Amniotic epithelial cell (primary cell): ENCODE data around the gene GAK.
A peak's percentile ranks its signal among the peaks of the same experiment; 100 is the strongest.
"Not testable (repeated sequence)": the region's sequence is repeated elsewhere in the genome, so short reads cannot be mapped to it uniquely, and the experiment has no call there.

Source experiments
- DNase-seq: peaks from one replicate; pipeline ENCODE4 v3.0.0-alpha.2; 2010; ENCODE audit warnings: low read depth

GAK gene

GRCh38 chr4:926538-926937, 5.6 kb downstream of the GAK start:
- DNase-seq, result peak; percentile 15

GRCh38 chr4:925771-926500, 6.2 kb downstream of the GAK start:
- DNase-seq, result peak; percentile 21

GRCh38 chr4:925171-925570, 6.9 kb downstream of the GAK start:
- DNase-seq, result no peak

GRCh38 chr4:924107-925096, 7.7 kb downstream of the GAK start:
- peak; percentile 12 for DNase-seq

- DNase-seq, result no peak
These were observed 10.2 kb downstream of the GAK start for GRCh38 chr4:921830-922331.

- not testable (repeated sequence) for DNase-seq
These were observed 13.0 kb downstream of the GAK start for GRCh38 chr4:919004-919680.

GRCh38 chr4:918591-918990, 13.5 kb downstream of the GAK start:
- DNase-seq, result not testable (repeated sequence)

GRCh38 chr4:917992-918391, 14.1 kb downstream of the GAK start:
- no peak for DNase-seq

- DNase-seq, result no peak
These were observed 14.7 kb downstream of the GAK start for GRCh38 chr4:917466-917865.

GRCh38 chr4:915595-915994, 16.5 kb downstream of the GAK start:
- peak; percentile 19 for DNase-seq

- no peak for DNase-seq
These were observed 17.1 kb downstream of the GAK start for GRCh38 chr4:915041-915474.

- no peak for DNase-seq
These were observed 17.6 kb downstream of the GAK start for GRCh38 chr4:914531-914930.

GRCh38 chr4:913280-913618, 18.9 kb downstream of the GAK start:
- no peak for DNase-seq

- no peak for DNase-seq
These were observed 19.4 kb downstream of the GAK start for GRCh38 chr4:912548-913279.

GRCh38 chr4:911871-912490, 20.1 kb downstream of the GAK start:
- no peak for DNase-seq

GRCh38 chr4:911221-911751, 20.8 kb downstream of the GAK start:
- DNase-seq, result no peak

GRCh38 chr4:910366-911091, 21.6 kb downstream of the GAK start:
- DNase-seq, result no peak

GRCh38 chr4:909821-910220, 22.3 kb downstream of the GAK start:
- DNase-seq, result no peak

- DNase-seq, result no peak
These were observed 23.0 kb downstream of the GAK start for GRCh38 chr4:909131-909571.
